Measurements from ENCODE around the gene PIGW.
"Not testable (repeated sequence)": the region's sequence is repeated elsewhere in the genome, so short reads cannot be mapped to it uniquely, and the experiment has no call there.

PIGW gene

DNA sequence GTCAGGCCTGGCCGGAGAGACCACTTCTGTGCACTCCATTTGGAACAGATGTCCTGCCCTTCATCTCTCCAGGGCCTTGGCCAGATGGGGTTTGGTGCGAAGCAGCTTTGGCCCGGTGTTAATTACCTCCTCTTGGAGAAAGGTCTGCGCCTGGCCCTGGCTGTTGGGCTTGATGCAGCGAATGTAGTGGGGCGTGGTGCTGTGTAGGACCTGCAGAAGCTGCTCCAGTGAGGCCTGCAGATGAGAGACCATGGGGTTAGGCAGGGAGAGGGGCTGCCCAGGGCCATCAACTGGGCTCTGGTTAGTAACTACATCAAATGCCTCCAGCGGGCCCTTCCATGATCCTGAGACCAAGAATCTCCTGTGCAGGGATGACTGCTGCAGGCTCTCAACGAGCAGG is 29.6 kb upstream of the PIGW start:
- intact Hi-C loops (cut with DNase I; ENCODE audit: low total_unique reads): no loop called here
- TF ChIP-seq, protein P1, sequence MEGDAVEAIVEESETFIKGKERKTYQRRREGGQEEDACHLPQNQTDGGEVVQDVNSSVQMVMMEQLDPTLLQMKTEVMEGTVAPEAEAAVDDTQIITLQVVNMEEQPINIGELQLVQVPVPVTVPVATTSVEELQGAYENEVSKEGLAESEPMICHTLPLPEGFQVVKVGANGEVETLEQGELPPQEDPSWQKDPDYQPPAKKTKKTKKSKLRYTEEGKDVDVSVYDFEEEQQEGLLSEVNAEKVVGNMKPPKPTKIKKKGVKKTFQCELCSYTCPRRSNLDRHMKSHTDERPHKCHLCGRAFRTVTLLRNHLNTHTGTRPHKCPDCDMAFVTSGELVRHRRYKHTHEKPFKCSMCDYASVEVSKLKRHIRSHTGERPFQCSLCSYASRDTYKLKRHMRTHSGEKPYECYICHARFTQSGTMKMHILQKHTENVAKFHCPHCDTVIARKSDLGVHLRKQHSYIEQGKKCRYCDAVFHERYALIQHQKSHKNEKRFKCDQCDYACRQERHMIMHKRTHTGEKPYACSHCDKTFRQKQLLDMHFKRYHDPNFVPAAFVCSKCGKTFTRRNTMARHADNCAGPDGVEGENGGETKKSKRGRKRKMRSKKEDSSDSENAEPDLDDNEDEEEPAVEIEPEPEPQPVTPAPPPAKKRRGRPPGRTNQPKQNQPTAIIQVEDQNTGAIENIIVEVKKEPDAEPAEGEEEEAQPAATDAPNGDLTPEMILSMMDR (IDR thresholded peaks at IDR 0.05): no peak
- Histone ChIP-seq H3K4me3 (no peak overlapping the region), H3K9me3 (no peaks in the 10 kb centered on the region), H3K27me3 (no peaks in the 10 kb centered on the region), H3K4me1 (no peaks in the 10 kb centered on the region), H3K27ac (no peak overlapping the region), H3K36me3 (peaks cover 18 to 91% (median 69%) of the 10 kb centered on the region in 3 donors)
- no peak for DNase-seq

DNA sequence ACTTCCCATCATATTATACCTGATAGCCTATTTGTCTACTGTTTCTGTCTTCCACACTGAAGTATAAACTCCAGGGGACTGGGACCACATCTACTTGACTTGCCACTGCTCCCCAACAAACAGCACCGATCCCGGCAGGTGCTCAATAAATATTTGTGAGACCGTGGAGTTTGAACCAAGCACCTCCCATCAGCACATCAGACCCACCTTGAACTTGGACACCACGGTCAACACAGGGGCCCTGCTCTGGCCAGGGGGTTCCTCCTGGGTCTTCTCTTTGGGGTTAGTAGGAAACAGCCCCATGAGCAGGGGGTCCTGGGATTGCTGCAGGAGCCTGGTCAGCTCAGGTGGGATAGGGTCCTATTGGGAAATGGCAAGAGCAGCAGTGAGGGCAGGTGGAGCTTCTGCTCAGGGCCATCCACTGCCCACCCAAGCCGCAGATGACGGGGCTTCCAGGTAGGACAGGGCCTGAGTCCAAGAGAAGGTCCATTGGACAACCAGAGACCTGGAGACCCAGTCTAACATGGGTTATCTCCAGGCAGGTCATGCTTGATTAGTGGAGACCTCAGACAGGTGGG is 28.4 kb upstream of the PIGW start:
- Histone ChIP-seq H3K27me3 (no peaks in the 10 kb centered on the region), H3K27ac (no peak overlapping the region), H3K4me1 (no peaks in the 10 kb centered on the region), H3K4me3 (no peak overlapping the region), H3K36me3 (peaks cover 18 to 92% (median 61%) of the 10 kb centered on the region in 3 donors), H3K9me3 (no peaks in the 10 kb centered on the region)
- TF ChIP-seq, protein P1 (IDR thresholded peaks at IDR 0.05): no peak
- intact Hi-C loops (cut with DNase I; ENCODE audit: low total_unique reads): no loop called here
- DNase-seq: no peak

DNA sequence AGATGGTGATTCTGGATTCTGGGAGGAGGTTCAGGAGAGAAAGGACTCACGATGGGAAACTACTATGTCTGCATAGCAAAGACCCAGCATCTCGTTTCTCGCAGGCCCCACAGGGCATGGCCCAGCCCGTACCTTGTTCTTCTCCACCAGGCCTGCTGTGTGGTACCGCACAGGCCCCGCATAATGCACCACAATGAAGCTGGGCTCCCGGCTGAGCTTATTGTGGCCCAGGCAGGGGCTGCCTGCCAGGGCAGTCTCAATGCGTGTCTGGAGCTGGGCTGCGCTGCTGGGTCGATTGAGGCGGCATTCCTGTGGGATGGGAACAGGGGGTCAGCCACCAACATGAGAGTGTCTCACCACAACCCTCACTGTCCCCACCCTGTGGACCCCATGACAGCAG is 28.0 kb upstream of the PIGW start:
- Histone ChIP-seq H3K27ac (no peak overlapping the region), H3K9me3 (no peaks in the 10 kb centered on the region), H3K36me3 (peaks cover 18 to 95% (median 61%) of the 10 kb centered on the region in 3 donors), H3K4me1 (no peaks in the 10 kb centered on the region), H3K27me3 (no peaks in the 10 kb centered on the region), H3K4me3 (no peak overlapping the region)
- intact Hi-C loops (cut with DNase I; ENCODE audit: low total_unique reads): no loop called here
- no peak for DNase-seq
- TF ChIP-seq, protein P1 (IDR thresholded peaks at IDR 0.05): no peak

DNA sequence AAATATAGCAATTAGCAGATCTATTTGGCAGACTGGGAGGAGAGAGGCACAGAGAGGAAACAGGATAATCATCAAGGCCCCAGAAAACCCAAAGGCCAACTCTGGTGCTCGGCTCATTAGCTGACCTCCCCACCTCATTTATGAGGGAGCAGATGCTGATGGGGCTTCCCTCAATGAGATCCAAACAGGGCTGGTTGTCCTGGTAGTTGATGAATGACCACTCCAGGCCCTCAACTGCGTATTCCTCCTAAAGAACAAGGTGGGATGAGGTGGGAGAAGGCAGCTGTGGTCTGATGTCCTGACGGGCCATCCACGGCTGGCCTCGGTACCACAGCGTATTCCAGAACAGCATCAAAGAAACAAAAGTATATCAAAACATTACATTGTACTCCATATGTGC is 27.5 kb upstream of the PIGW start:
- TF ChIP-seq, protein P1 (IDR thresholded peaks at IDR 0.05): no peak
- peaks cover 18 to 95% (median 61%) of the 10 kb centered on the region in 3 donors for H3K36me3 ChIP-seq
- H3K27me3 ChIP-seq: no peaks in the 10 kb centered on the region
- no peak overlapping the region for H3K27ac ChIP-seq
- no peak overlapping the region for H3K4me3 ChIP-seq
- intact Hi-C loops (cut with DNase I; ENCODE audit: low total_unique reads): no loop called here
- no peaks in the 10 kb centered on the region for H3K4me1 ChIP-seq
- no peaks in the 10 kb centered on the region for H3K9me3 ChIP-seq
- DNase-seq: no peak

DNA sequence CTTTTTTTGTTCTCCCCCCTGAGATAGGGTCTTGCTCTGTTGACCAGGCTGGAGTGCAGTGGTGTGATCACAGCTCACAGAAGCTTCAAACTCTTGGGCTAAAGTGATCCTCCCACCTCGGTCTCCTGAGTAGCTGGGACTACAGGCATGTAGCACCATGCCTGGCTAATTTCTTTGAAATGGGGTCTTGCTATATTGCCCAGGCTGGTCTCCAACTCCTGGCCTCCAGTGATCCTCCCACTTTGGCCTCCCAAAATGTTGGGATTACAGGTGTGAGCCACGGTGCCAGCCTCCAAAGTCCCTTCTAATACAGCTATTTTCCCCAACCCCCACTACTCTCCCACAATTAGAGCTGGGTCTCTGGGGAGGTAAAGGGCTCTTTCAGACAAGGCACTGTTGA is 26.3 kb upstream of the PIGW start:
- H3K27ac ChIP-seq; DNase-seq; H3K27me3 ChIP-seq; H3K4me3 ChIP-seq; H3K9me3 ChIP-seq; H3K4me1 ChIP-seq; intact Hi-C loops (cut with DNase I; ENCODE audit: low total_unique reads): not testable (repeated sequence)
- H3K36me3 ChIP-seq: peaks cover 13 to 96% (median 58%) of the 10 kb centered on the region in 3 donors

DNA sequence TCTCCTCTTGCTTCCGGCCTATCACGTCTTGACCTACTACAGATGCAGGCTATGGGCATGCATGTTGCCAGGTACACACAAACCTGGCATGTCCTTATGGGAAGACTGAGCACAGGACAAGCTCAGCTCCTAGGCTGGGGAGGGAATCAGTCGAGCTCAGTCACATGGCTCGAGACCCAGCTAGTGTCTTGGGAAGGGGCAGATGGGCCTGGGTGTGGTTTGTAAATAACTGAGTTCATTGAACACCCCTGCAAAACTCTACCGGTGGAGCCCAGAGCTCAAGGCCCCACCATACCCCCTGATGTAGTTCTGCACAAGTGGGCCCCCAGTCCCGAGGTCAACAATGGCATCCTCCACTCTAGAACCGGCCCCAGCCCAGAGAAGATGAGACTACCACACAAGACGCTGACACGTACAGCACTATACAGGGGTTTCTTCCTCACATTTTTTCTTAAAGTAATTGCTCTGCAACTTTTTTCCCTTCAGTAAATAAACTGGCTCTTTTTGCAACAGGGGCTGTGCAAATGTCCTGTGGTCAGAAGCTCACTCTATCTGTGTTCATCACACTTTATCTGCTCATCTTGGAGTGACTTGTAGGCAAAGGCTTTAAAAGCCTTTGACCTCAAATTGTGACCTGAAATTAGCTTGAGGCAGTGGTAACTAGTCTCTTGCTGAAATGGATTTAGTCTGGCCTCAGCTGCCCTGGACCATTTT is 25.4 kb upstream of the PIGW start:
- Histone ChIP-seq H3K9me3 (no peaks in the 10 kb centered on the region), H3K4me1 (no peaks in the 10 kb centered on the region)
- TF ChIP-seq, protein P1 (IDR thresholded peaks at IDR 0.05): no peak

More for the DNA sequence above, 25.4 kb upstream of the PIGW start:
- intact Hi-C loops (cut with DNase I; ENCODE audit: low total_unique reads): no loop called here
- no peaks in the 10 kb centered on the region for H3K27me3 ChIP-seq
- no peak overlapping the region for H3K27ac ChIP-seq
- H3K4me3 ChIP-seq: no peak overlapping the region
- DNase-seq: no peak
- H3K36me3 ChIP-seq: peaks cover 13 to 96% (median 55%) of the 10 kb centered on the region in 3 donors
